Esophagus muscularis mucosa (tissue), 3 donors: Measurements from ENCODE around the gene SOX1.

Experiments
- POLR2AphosphoS5 ChIP-seq, 2 donors: sonication (generic); formaldehyde crosslinking; IDR thresholded peaks; one replicate each; pipeline ENCODE4 v1.6.1; 2017; ENCODE audit warnings: antibody characterized with exemption in 2 of 2
- TF ChIP-seq, protein P1 (sequence below), 3 experiments: fragments of 200-600 bp in 2 of 3; fragments of 450-650 bp in 1 of 3; sonication (generic) in 2 of 3; IDR thresholded peaks; one replicate each; pipeline ENCODE4 v1.5.1; 2017 to 2019; ENCODE audit warnings: antibody characterized with exemption in 3 of 3, mild to moderate bottlenecking in 2 of 3, moderate library complexity in 1 of 3

DNA sequence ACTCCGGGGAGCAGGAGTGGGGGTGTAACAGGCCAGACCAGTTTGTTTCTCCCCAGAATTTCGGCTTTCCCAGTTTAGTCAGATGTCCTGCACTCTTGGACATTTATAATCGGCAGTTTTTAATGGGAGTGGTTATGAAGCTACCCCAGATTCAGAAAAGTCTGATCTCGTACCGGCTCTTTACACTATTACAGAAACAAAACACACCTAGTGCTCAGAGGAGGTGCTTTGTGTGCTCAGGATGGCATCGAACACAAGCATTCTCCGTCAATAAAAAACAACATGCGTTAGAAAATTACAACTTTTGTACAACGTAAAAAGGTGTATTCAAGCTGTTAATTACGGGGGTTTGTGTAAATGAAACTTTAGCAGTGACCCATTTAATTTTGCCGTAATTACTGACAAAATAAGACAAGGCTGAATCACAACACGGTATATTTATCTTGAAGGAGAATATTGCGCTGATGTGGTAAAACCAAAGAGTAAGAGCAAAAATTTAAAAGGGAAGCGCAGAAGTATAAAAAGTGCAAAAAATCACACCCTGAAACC is 6.6 kb upstream of the SOX1 start:
- TF ChIP-seq, protein P1, sequence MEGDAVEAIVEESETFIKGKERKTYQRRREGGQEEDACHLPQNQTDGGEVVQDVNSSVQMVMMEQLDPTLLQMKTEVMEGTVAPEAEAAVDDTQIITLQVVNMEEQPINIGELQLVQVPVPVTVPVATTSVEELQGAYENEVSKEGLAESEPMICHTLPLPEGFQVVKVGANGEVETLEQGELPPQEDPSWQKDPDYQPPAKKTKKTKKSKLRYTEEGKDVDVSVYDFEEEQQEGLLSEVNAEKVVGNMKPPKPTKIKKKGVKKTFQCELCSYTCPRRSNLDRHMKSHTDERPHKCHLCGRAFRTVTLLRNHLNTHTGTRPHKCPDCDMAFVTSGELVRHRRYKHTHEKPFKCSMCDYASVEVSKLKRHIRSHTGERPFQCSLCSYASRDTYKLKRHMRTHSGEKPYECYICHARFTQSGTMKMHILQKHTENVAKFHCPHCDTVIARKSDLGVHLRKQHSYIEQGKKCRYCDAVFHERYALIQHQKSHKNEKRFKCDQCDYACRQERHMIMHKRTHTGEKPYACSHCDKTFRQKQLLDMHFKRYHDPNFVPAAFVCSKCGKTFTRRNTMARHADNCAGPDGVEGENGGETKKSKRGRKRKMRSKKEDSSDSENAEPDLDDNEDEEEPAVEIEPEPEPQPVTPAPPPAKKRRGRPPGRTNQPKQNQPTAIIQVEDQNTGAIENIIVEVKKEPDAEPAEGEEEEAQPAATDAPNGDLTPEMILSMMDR (IDR thresholded peaks at IDR 0.05): no peak
- no peak for TF ChIP-seq POLR2AphosphoS5 (IDR thresholded peaks at IDR 0.05)
